Activated CD8-positive, alpha-beta memory T cell treated with anti-CD3 and anti-CD28 coated beads, Interleukin-2, amount 50 U/mL, for 1 hour (primary cell): ENCODE results near the gene SIGLEC15.
"Not testable (repeated sequence)": the region's sequence is repeated elsewhere in the genome, so short reads cannot be mapped to it uniquely, and the experiment has no call there.

Experiments
- DNase-seq: peaks from one replicate; pipeline ENCODE4 v3.0.0-alpha.2; 2020; ENCODE audit errors: extremely low read depth

SIGLEC15 gene

GRCh38 chr18:45844938-45845337, 19.5 kb downstream of the SIGLEC15 start:
- no peak for DNase-seq

- no peak for DNase-seq
These were observed 19.9 kb downstream of the SIGLEC15 start for GRCh38 chr18:45845410-45845809.

GRCh38 chr18:45847119-45847518, 21.6 kb downstream of the SIGLEC15 start:
- DNase-seq, result no peak

GRCh38 chr18:45848643-45849042, 23.2 kb downstream of the SIGLEC15 start:
- not testable (repeated sequence) for DNase-seq

- DNase-seq, result no peak
These were observed 24.1 kb downstream of the SIGLEC15 start for GRCh38 chr18:45849529-45849928.

- DNase-seq, result no peak
These were observed 24.5 kb downstream of the SIGLEC15 start for GRCh38 chr18:45850021-45850420.

- DNase-seq, result no peak
These were observed 25.9 kb downstream of the SIGLEC15 start for GRCh38 chr18:45851161-45851925.

GRCh38 chr18:45852631-45853030, 27.2 kb downstream of the SIGLEC15 start:
- no peak for DNase-seq

GRCh38 chr18:45854036-45854586, 28.6 kb downstream of the SIGLEC15 start:
- DNase-seq, result no peak

- no peak for DNase-seq
These were observed 31.1 kb downstream of the SIGLEC15 start for GRCh38 chr18:45856531-45856930.

GRCh38 chr18:45859334-45859733, 33.9 kb downstream of the SIGLEC15 start:
- DNase-seq, result no peak

- no peak for DNase-seq
These were observed 35.0 kb downstream of the SIGLEC15 start for GRCh38 chr18:45860492-45860891.

- no peak for DNase-seq
These were observed 35.5 kb downstream of the SIGLEC15 start for GRCh38 chr18:45860971-45861370.

GRCh38 chr18:45861926-45862325, 36.5 kb downstream of the SIGLEC15 start:
- DNase-seq, result no peak

GRCh38 chr18:45863469-45863868, 38.0 kb downstream of the SIGLEC15 start:
- DNase-seq, result no peak

- DNase-seq, result no peak
These were observed 38.6 kb downstream of the SIGLEC15 start for GRCh38 chr18:45864081-45864480.

- no peak for DNase-seq
These were observed 40.0 kb downstream of the SIGLEC15 start for GRCh38 chr18:45865466-45865865.

- DNase-seq, result no peak
These were observed 44.9 kb downstream of the SIGLEC15 start for GRCh38 chr18:45870419-45870818.

GRCh38 chr18:45871431-45872084, 46.1 kb downstream of the SIGLEC15 start:
- DNase-seq, result no peak

- no peak for DNase-seq
These were observed 49.2 kb downstream of the SIGLEC15 start for GRCh38 chr18:45874491-45875184.

- DNase-seq, result no peak
These were observed 50.7 kb downstream of the SIGLEC15 start for GRCh38 chr18:45876161-45876560.

- no peak for DNase-seq
These were observed 51.9 kb downstream of the SIGLEC15 start for GRCh38 chr18:45877403-45877802.
